Natural killer cell (primary cell): Measurements from ENCODE around the gene ADGRL2. TPM values are rescaled to one million over a fixed set of nuclear protein-coding genes. Genes with fewer than 3 reads are reported as not detected.

Experiments used
- ATAC-seq, 3 donors: fragments of 150-1000 bp in 2 of 3; fragments of 200-7000 bp in 1 of 3; cut with Tn5 transposase; 1 replicate in 1 of 3; 2 replicates in 2 of 3; pipeline ENCODE4 v1.10.0; 2021; ENCODE audit warnings: mild to moderate bottlenecking in 2 of 3, moderate library complexity in 2 of 3
- DNase-seq, 2 donors: peaks; one replicate each; pipeline versions ENCODE4 v3.0.0 to v3.0.0-alpha.2; 2013 to 2021; ENCODE audit warnings: mixed read lengths in 1 of 2
- H3K27ac ChIP-seq: one replicate; pipeline ENCODE4 v1.5.1; 2013; ENCODE audit warnings: mild to moderate bottlenecking, low read length
- H3K27me3 ChIP-seq: one replicate; pipeline ENCODE4 v1.6.1; 2013; ENCODE audit warnings: low read length; ENCODE audit not compliant: control insufficient read depth, insufficient read depth
- H3K36me3 ChIP-seq: one replicate; pipeline ENCODE4 v1.6.1; 2013; ENCODE audit warnings: low read length; ENCODE audit not compliant: control insufficient read depth, insufficient read depth
- H3K4me1 ChIP-seq: one replicate; pipeline ENCODE4 v1.6.1; 2013; ENCODE audit warnings: low read length; ENCODE audit not compliant: control insufficient read depth, insufficient read depth
- H3K4me3 ChIP-seq: one replicate; pipeline ENCODE4 v1.5.1; 2013; ENCODE audit warnings: low read length
- H3K9me3 ChIP-seq: one replicate; pipeline ENCODE4 v1.6.1; 2013; ENCODE audit warnings: low read length; ENCODE audit not compliant: control insufficient read depth, insufficient read depth
- H3K27ac Mint-ChIP-seq, 2 donors: one replicate each; pipeline ENCODE4 v1.8.0; 2022; ENCODE audit warnings: mild to moderate bottlenecking in 2 of 2, mixed read lengths in 2 of 2, moderate library complexity in 1 of 2
- H3K27me3 Mint-ChIP-seq, 2 donors: one replicate each; pipeline ENCODE4 v1.8.0; 2022; ENCODE audit warnings: low read depth in 2 of 2, mixed read lengths in 2 of 2
- H3K36me3 Mint-ChIP-seq: one replicate; pipeline ENCODE4 v1.8.0; 2022; ENCODE audit warnings: mixed read lengths
- H3K4me1 Mint-ChIP-seq, 2 donors: one replicate each; pipeline ENCODE4 v1.8.0; 2022; ENCODE audit warnings: mixed read lengths in 2 of 2
- H3K4me3 Mint-ChIP-seq: one replicate; pipeline ENCODE4 v1.8.0; 2022; ENCODE audit warnings: mild to moderate bottlenecking, moderate library complexity, mixed read lengths
- H3K9me3 Mint-ChIP-seq, 2 donors: one replicate each; pipeline ENCODE4 v1.8.0; 2022; ENCODE audit warnings: mixed read lengths in 2 of 2
- WGBS: methylation state at CpG from one replicate; pipeline ENCODE4 v1.1.7; 2013; ENCODE audit warnings: missing lambda C conversion rate; ENCODE audit not compliant: insufficient coverage; 5-methylcytosine and 5-hydroxymethylcytosine counted together
- intact Hi-C: fragments of 100-400 bp; cut with micrococcal nuclease; formaldehyde crosslinking; loops from one replicate; pipeline ENCODE4 v1.14.2; 2022
- total RNA-seq, 4 donors: library from RNA; stranded (reverse); fragments of 120-200 nt in 1 of 4; gene quantifications; one replicate each; pipeline versions ENCODE4 v1.2.3 to v1.2.4, GENCODE V29; 2013 to 2022
- TF ChIP-seq, protein P1 (sequence below): fragments of 200-600 bp; IDR thresholded peaks from one replicate; pipeline ENCODE4 v1.8.0; 2022; ENCODE audit warnings: antibody characterized with exemption

ADGRL2 gene
- total RNA-seq, 3 donors from 2014 or later (not counting 1 experiment from before 2014, with no cell fraction given): not detected

DNA sequence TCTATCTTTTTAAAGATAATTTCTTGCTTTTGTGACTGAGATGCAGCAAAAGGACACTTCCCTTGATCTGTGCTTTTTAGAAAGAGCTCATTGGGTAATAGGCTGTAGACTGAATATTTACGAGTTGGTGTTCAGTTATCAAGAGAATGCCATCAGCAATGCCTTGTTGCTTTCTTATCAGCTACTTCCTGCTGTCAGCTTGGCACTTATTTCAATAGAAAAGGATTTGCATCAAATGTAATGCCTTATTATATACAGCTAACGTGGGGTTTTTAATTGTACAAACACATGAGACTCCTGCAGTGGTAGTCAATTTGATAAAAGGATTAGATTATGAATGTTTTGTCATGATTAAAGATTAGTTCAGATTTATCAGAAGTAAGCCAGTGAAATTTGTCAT is 122.2 kb downstream of the ADGRL2 start:
- H3K27me3 ChIP-seq: no peaks in the 10 kb centered on the region
- H3K9me3 Mint-ChIP-seq: peaks cover 3 to 11% of the 10 kb centered on the region in 2 donors
- DNase-seq: no peak
- no peak for ATAC-seq
- no peaks in the 10 kb centered on the region for H3K36me3 ChIP-seq
- no peaks in the 10 kb centered on the region for H3K4me1 ChIP-seq
- no peak overlapping the region for H3K27ac ChIP-seq
- H3K4me3 Mint-ChIP-seq: no peak overlapping the region
- no peaks in the 10 kb centered on the region for H3K9me3 ChIP-seq
- H3K4me3 ChIP-seq: no peak overlapping the region
- H3K36me3 Mint-ChIP-seq: no peaks in the 10 kb centered on the region
- TF ChIP-seq, protein P1, sequence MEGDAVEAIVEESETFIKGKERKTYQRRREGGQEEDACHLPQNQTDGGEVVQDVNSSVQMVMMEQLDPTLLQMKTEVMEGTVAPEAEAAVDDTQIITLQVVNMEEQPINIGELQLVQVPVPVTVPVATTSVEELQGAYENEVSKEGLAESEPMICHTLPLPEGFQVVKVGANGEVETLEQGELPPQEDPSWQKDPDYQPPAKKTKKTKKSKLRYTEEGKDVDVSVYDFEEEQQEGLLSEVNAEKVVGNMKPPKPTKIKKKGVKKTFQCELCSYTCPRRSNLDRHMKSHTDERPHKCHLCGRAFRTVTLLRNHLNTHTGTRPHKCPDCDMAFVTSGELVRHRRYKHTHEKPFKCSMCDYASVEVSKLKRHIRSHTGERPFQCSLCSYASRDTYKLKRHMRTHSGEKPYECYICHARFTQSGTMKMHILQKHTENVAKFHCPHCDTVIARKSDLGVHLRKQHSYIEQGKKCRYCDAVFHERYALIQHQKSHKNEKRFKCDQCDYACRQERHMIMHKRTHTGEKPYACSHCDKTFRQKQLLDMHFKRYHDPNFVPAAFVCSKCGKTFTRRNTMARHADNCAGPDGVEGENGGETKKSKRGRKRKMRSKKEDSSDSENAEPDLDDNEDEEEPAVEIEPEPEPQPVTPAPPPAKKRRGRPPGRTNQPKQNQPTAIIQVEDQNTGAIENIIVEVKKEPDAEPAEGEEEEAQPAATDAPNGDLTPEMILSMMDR: no peak
- 13% methylated on average over 2 of the region's 2 CpGs for WGBS
- intact Hi-C loops: no loop called here
- H3K27me3 Mint-ChIP-seq: no peaks in the 10 kb centered on the region
- H3K4me1 Mint-ChIP-seq: no peaks in the 10 kb centered on the region
- H3K27ac Mint-ChIP-seq: no peak overlapping the region

- peaks cover 0 to 4% of the 10 kb centered on the region in 2 donors for H3K9me3 Mint-ChIP-seq
Measured at GRCh38 chr1:81929106-81929505, 128.4 kb downstream of the ADGRL2 start.

GRCh38 chr1:81936853-81937252 is 136.1 kb downstream of the ADGRL2 start:
- TF ChIP-seq, protein P1: no peak
- H3K4me1 ChIP-seq: no peaks in the 10 kb centered on the region
- ATAC-seq: no peak
- WGBS: 91% methylated on average over 2 of the region's 2 CpGs
- H3K9me3 ChIP-seq: no peaks in the 10 kb centered on the region
- Mint-ChIP-seq H3K9me3 (peaks cover 5 to 6% of the 10 kb centered on the region in 2 donors), H3K27ac (no peak overlapping the region), H3K27me3 (no peaks in the 10 kb centered on the region), H3K36me3 (no peaks in the 10 kb centered on the region), H3K4me3 (no peak overlapping the region), H3K4me1 (no peaks in the 10 kb centered on the region)
- H3K27ac ChIP-seq: no peak overlapping the region
- H3K27me3 ChIP-seq: no peaks in the 10 kb centered on the region
- intact Hi-C loops: no loop called here
- H3K4me3 ChIP-seq: no peak overlapping the region
- no peak for DNase-seq
- H3K36me3 ChIP-seq: no peaks in the 10 kb centered on the region

More at GRCh38 chr1:81929106-81929505, 128.4 kb downstream of the ADGRL2 start:
- TF ChIP-seq, protein P1: no peak
- Mint-ChIP-seq H3K27me3 (no peaks in the 10 kb centered on the region), H3K36me3 (no peaks in the 10 kb centered on the region), H3K4me3 (no peak overlapping the region), H3K27ac (no peak overlapping the region), H3K4me1 (no peaks in the 10 kb centered on the region)
- 94% methylated on average over 3 of the region's 4 CpGs for WGBS
- Histone ChIP-seq H3K27me3 (no peaks in the 10 kb centered on the region), H3K4me1 (no peaks in the 10 kb centered on the region), H3K4me3 (no peak overlapping the region), H3K36me3 (no peaks in the 10 kb centered on the region), H3K9me3 (no peaks in the 10 kb centered on the region), H3K27ac (no peak overlapping the region)
- ATAC-seq (no peak), DNase-seq (no peak)
- intact Hi-C loops: no loop called here

DNA sequence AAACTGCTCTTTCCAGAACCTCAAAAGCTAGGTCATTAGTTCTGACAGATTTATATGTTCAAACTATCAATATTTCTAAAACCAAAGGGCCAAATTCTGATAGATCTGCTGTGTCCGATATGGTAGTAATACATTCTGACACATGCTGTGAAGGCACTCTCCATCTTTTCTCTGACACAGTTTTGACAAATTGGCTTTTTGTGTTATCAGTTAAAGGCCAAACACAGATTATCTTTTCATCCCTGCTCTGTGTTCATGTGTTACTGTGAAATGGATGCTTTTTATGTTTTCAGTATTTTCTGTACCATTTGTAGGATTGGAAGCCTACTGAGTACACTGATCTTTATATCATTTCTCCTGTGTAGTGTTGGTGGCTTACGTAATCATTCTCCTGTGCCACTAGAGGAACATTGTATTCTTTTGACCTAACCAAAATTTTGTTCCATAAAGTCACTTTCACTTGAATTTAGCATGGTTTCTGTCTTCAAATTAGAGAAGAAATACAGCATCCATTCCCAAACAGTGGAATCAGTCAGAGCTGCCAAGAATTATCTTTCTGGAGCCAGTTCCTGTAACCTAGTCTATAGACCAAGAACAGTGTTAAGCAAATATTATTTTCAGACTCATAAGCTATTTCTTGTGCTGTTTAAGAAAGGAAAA is 137.2 kb downstream of the ADGRL2 start:
- intact Hi-C loops: no loop called here
- no peak overlapping the region for H3K27ac Mint-ChIP-seq
- H3K27me3 Mint-ChIP-seq: no peaks in the 10 kb centered on the region
- Histone ChIP-seq H3K27ac (no peak overlapping the region), H3K36me3 (no peaks in the 10 kb centered on the region), H3K27me3 (no peaks in the 10 kb centered on the region), H3K4me3 (no peak overlapping the region), H3K9me3 (no peaks in the 10 kb centered on the region), H3K4me1 (no peaks in the 10 kb centered on the region)
- WGBS: 88% methylated on average over 2 of the region's 2 CpGs
- no peak overlapping the region for H3K4me3 Mint-ChIP-seq
- TF ChIP-seq, protein P1: no peak
- ATAC-seq (no peak), DNase-seq (no peak)
- no peaks in the 10 kb centered on the region for H3K36me3 Mint-ChIP-seq
- no peaks in the 10 kb centered on the region for H3K4me1 Mint-ChIP-seq
- H3K9me3 Mint-ChIP-seq: peaks cover 7 to 9% of the 10 kb centered on the region in 2 donors
